Left colon (tissue), 2 donors: ENCODE measurements around the gene MCM5. TPM values are rescaled to one million over a fixed set of nuclear protein-coding genes. Genes with fewer than 3 reads are reported as not detected.

Experiments
- ATAC-seq: fragments of 200-7000 bp; cut with Tn5 transposase; one replicate; pipeline ENCODE4 v1.9.1; 2020; ENCODE audit warnings: mild to moderate bottlenecking, moderate library complexity
- DNase-seq, 2 donors: peaks; one replicate each; pipeline ENCODE4 v3.0.0-alpha.2; 2020
- intact Hi-C, 2 donors: fragments of 100-400 bp; cut with DNase I in 1 of 2; cut with micrococcal nuclease in 1 of 2; formaldehyde crosslinking; loops; one replicate each; pipeline versions ENCODE4 v1.11.2 to v1.14.0; 2022; cut with DNase I, micrococcal nuclease
- total RNA-seq, 2 donors: library from RNA; stranded (reverse); fragmentation: NEBNext Ultra II Directional; extraction: Animal tissue kit (Norgen Biotek cat#: 25700); gene quantifications; one replicate each; pipeline ENCODE4 v1.2.1, GENCODE V29; 2021
- donor health status: DM: no; HTN: no; CAD: no.
- donor health status: DM: yes; HTN: yes; CAD: no.

Gene MCM5
- total RNA-seq, 2 donors from 2014 or later = 17.2 to 32.0 TPM

- intact Hi-C loops = no loop called here
- ATAC-seq = peak; percentile 35
- DNase-seq = peak; percentile 91 to 97
These were observed 23.0 kb upstream of the MCM5 start for GRCh38 chr22:35376728-35377472.

- intact Hi-C loops = no loop called here
- ATAC-seq = no peak
- DNase-seq = no peak
These were observed 22.2 kb upstream of the MCM5 start for GRCh38 chr22:35377735-35378134.

DNA sequence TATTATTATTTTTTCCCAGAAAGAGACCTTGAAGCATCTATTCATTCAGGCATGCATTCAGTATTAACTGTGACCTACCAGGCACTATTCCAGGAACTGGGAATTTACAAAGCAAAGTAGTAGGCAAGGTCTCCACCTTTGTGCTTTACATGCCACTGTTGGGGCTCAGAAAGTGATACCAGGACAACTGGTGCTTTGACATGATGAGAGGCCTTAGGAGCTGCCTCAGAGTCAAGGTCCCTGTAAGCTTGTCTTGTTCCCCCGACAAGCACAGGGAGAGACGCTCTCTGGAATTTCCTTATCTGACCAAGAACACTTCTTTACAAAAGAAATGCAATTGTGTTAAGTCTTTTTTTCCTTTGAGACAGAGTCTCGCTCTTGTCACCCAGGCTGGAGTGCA, 21.3 kb upstream of the MCM5 start:
- ATAC-seq (no peak), DNase-seq (no peak)
- intact Hi-C loops = no loop called here

- DNase-seq = peak; percentile 60 to 79
- intact Hi-C loops = no loop called here
These were observed 20.6 kb upstream of the MCM5 start for GRCh38 chr22:35379146-35379993.

DNA sequence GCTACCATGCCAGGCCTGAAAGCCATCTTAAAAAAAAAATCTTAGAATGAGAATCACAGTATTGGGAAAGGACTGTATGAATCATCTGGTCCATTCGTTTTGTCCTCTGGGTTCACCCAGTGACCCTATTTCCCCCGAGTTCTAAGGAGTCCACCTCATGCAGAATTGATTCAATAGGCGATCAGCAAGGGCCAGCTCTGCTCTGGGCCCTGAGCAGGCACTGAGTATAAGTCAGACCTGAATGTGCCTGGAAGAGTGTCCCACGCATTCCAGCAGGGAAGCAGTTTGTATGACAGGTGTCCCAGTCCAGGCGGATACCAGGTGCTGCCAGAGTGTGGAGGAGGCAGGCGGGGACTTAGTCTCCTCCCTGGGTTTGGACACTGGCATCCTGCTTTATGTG, 19.9 kb upstream of the MCM5 start:
- peak; percentile 37 to 58 for DNase-seq
- peak; percentile 31 for ATAC-seq
- intact Hi-C loops = no loop called here

More at GRCh38 chr22:35379146-35379993, 20.6 kb upstream of the MCM5 start:
- ATAC-seq = peak; percentile 69

GRCh38 chr22:35380537-35381423, 19.2 kb upstream of the MCM5 start, which contains the start of gene HMOX1:
TSS of gene HMOX1 (plus strand) at chr22:35381096. CDS start at chr22:35381174, 78 bp downstream.
- intact Hi-C loops = no loop called here
- ATAC-seq (peak; percentile 74), DNase-seq (peak; percentile 94)

DNA sequence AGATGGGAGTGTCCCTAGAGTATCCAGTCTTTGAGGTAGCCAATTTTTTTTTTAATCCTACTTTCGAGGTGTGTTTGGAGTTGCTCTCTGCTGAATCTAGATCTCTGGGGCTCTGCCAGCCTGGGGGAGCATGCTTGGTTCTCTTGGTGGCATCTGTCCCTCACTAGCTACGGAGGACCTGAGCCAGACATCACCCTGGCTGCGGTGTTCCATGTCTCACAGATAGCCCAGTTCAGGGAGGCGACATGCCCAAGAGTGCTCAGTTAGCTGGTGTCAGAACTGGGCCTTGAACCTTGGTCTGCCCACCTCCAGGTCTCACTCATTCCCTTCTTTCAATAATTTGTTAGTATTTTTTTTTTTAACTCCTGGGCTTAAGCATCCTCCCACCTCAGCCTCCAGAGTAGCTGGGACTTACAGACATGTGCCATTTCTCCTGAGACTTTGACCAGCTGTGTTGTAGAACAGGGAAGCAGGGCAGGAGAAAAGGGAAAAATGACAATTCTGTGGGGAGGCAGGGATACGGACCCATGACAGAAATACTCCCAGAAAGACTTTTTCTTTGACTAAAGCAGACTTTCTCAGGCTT, 18.4 kb upstream of the MCM5 start:
- ATAC-seq = no peak
- intact Hi-C loops = no loop called here
- DNase-seq = no peak

GRCh38 chr22:35383679-35384071, 16.3 kb upstream of the MCM5 start:
- DNase-seq (no peak), ATAC-seq (no peak)
- intact Hi-C loops = no loop called here

- no peak for ATAC-seq
- DNase-seq = no peak
- intact Hi-C loops = no loop called here
These were observed 15.4 kb upstream of the MCM5 start for GRCh38 chr22:35384527-35384926.

GRCh38 chr22:35384975-35385588, 14.9 kb upstream of the MCM5 start:
- intact Hi-C loops = no loop called here
- DNase-seq = no peak
- no peak for ATAC-seq

DNA sequence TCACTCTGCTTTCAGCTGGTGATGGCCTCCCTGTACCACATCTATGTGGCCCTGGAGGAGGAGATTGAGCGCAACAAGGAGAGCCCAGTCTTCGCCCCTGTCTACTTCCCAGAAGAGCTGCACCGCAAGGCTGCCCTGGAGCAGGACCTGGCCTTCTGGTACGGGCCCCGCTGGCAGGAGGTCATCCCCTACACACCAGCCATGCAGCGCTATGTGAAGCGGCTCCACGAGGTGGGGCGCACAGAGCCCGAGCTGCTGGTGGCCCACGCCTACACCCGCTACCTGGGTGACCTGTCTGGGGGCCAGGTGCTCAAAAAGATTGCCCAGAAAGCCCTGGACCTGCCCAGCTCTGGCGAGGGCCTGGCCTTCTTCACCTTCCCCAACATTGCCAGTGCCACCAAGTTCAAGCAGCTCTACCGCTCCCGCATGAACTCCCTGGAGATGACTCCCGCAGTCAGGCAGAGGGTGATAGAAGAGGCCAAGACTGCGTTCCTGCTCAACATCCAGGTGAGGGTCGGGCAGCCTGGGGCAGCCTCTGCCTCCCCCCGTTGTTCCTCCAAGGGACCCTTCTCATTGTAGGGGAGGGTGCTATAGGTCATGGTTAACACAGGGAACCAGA, 13.2 kb upstream of the MCM5 start:
- no peak for DNase-seq
- intact Hi-C loops = no loop called here
- ATAC-seq = no peak

GRCh38 chr22:35390933-35391332, 9.0 kb upstream of the MCM5 start:
- DNase-seq (no peak), ATAC-seq (no peak)
- intact Hi-C loops = no loop called here

DNA sequence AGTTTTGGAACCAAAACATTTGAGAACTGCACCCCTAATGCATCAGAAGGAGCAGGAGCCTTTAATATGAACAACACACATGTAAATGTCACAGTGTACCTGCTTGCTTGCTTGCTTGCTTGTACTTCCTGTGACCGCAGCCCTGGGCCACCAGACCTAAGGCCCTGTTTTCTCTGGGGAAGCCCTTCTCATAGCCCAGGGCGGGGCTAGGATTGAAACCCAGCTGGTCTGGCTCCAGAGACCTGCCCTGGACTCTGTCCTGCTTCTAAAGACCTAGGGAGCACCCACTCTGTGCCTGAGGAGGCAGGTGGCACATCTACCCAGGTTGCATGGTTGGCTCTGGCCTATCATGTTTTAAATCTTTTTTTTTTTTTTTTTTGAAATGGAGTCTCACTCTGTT, 7.6 kb upstream of the MCM5 start:
- ATAC-seq (peak; percentile 89), DNase-seq (peak; percentile 47 to 59)
- intact Hi-C loops = no loop called here

- peak; percentile 30 for ATAC-seq
- no peak for DNase-seq
- intact Hi-C loops = no loop called here
These were observed 6.6 kb upstream of the MCM5 start for GRCh38 chr22:35393116-35394010.

GRCh38 chr22:35394011-35394312, 6.0 kb upstream of the MCM5 start:
- intact Hi-C loops = no loop called here
- DNase-seq (no peak), ATAC-seq (no peak)

- DNase-seq = no peak
- intact Hi-C loops = no loop called here
- no peak for ATAC-seq
These were observed 5.0 kb upstream of the MCM5 start for GRCh38 chr22:35394810-35395563.
